IMR-90 (cell line): ENCODE data around the gene CHST2. TPM values are rescaled to one million over a fixed set of nuclear protein-coding genes. Genes with fewer than 3 reads are reported as not detected.

ENCODE experiments used
- ATAC-seq: fragments of 200-7000 bp; cut with Tn5 transposase; 2 replicates; pipeline ENCODE4 v1.9.1; 2020; ENCODE audit warnings: low read depth, mild to moderate bottlenecking, moderate library complexity
- BruUV-seq: library from RNA; stranded (reverse); fragments of 400-500 nt; replicated peaks from 2 replicates; lab custom pipeline; 2021; lab: Mats Ljungman, UMichigan
- CTCF ChIA-PET: fragments of 300-600 bp; formaldehyde crosslinking; extraction: SDS; loops from one replicate; lab custom pipeline; 2021; ENCODE audit warnings: antibody characterized with exemption; lab: Yijun Ruan, JAX
- POLR2A ChIA-PET: fragments of 300-600 bp; sonication (Branson Sonifier 250); formaldehyde crosslinking; loops from one replicate; lab custom pipeline; 2022; ENCODE audit warnings: antibody characterized with exemption; ENCODE audit not compliant: unreplicated experiment; lab: Charles Lee
- DNase-seq: peaks from one replicate; pipeline ENCODE4 v3.0.0; 2013
- H2AFZ ChIP-seq: replicated peaks from 2 replicates; pipeline ENCODE3; 2013; ENCODE audit warnings: low read length, mild to moderate bottlenecking; ENCODE audit not compliant: poor library complexity
- H2AK5ac ChIP-seq: 2 replicates; pipeline ENCODE4 v1.6.1; 2013; ENCODE audit warnings: low read depth, low read length, inconsistent platforms
- H2AK9ac ChIP-seq: replicated peaks from 2 replicates; pipeline ENCODE3; 2013; ENCODE audit warnings: mild to moderate bottlenecking, low read depth, low read length, moderate library complexity; ENCODE audit not compliant: poor library complexity
- H2BK120ac ChIP-seq: 2 replicates; pipeline ENCODE4 v1.6.1; 2013; ENCODE audit warnings: low read depth, low read length, inconsistent platforms
- H2BK15ac ChIP-seq: 3 replicates; pipeline ENCODE4 v1.6.1; 2013; ENCODE audit warnings: low read depth, low read length, inconsistent platforms
- H2BK20ac ChIP-seq: 2 replicates; pipeline ENCODE4 v1.6.1; 2013; ENCODE audit warnings: low read depth, mild to moderate bottlenecking, inconsistent platforms, low read length, moderate library complexity
- H2BK5ac ChIP-seq: 2 replicates; pipeline ENCODE4 v1.6.1; 2013; ENCODE audit warnings: mild to moderate bottlenecking, low read depth, low read length, inconsistent platforms; ENCODE audit not compliant: poor library complexity, severe bottlenecking
- H3K14ac ChIP-seq: replicated peaks from 2 replicates; pipeline ENCODE4 v1.6.1; 2013; ENCODE audit warnings: low read depth, low read length, inconsistent platforms
- H3K18ac ChIP-seq: 2 replicates; pipeline ENCODE4 v1.6.1; 2013; ENCODE audit warnings: low read depth, low read length, control low read depth
- H3K23ac ChIP-seq: 2 replicates; pipeline ENCODE4 v1.6.1; 2013; ENCODE audit warnings: low read depth, low read length, inconsistent platforms
- H3K27ac ChIP-seq: 2 replicates; pipeline ENCODE4 v1.5.1; 2013; ENCODE audit warnings: mild to moderate bottlenecking, control low read depth, low read length; ENCODE audit not compliant: insufficient read depth
- H3K27me3 ChIP-seq: 2 replicates; pipeline ENCODE4 v1.6.1; 2013; ENCODE audit warnings: low read length; ENCODE audit not compliant: control insufficient read depth, insufficient read depth
- H3K36me3 ChIP-seq: 2 replicates; pipeline ENCODE4 v1.6.1; 2013; ENCODE audit warnings: low read length, mixed read lengths; ENCODE audit not compliant: control insufficient read depth, insufficient read depth
- H3K4ac ChIP-seq: 2 replicates; pipeline ENCODE4 v1.6.1; 2013; ENCODE audit warnings: low read depth, low read length, inconsistent platforms
- H3K4me1 ChIP-seq: 2 replicates; pipeline ENCODE4 v1.6.1; 2013; ENCODE audit warnings: low read length, mixed read lengths; ENCODE audit not compliant: control insufficient read depth, insufficient read depth
- H3K4me2 ChIP-seq: 2 replicates; pipeline ENCODE4 v1.6.1; 2013; ENCODE audit warnings: low read depth, mild to moderate bottlenecking, control low read depth, low read length, moderate library complexity
- H3K4me3 ChIP-seq: 2 replicates; pipeline ENCODE4 v1.5.1; 2013; ENCODE audit warnings: low read depth, mild to moderate bottlenecking, control low read depth, low read length, moderate library complexity; ENCODE audit not compliant: insufficient read depth
- H3K56ac ChIP-seq: 2 replicates; pipeline ENCODE4 v1.6.1; 2013; ENCODE audit warnings: low read length, inconsistent platforms; ENCODE audit not compliant: insufficient read depth; ENCODE audit errors: extremely low read depth
- H3K79me1 ChIP-seq, 2 experiments: 2 replicates each; pipeline ENCODE4 v1.6.1; 2013; ENCODE audit warnings: low read length in 2 of 2, inconsistent platforms in 1 of 2, low read depth in 1 of 2
- H3K9ac ChIP-seq: 2 replicates; pipeline ENCODE4 v1.6.1; 2013; ENCODE audit warnings: low read depth, low read length, control low read depth
- H3K9me1 ChIP-seq: 2 replicates; pipeline ENCODE4 v1.6.1; 2013; ENCODE audit warnings: low read length, inconsistent platforms; ENCODE audit not compliant: insufficient read depth
- H3K9me3 ChIP-seq: 2 replicates; pipeline ENCODE4 v1.6.1; 2013; ENCODE audit warnings: low read length; ENCODE audit not compliant: control insufficient read depth, insufficient read depth
- H4K20me1 ChIP-seq: 2 replicates; pipeline ENCODE4 v1.6.1; 2013; ENCODE audit warnings: low read length, inconsistent platforms; ENCODE audit not compliant: insufficient read depth
- H4K5ac ChIP-seq: 2 replicates; pipeline ENCODE4 v1.6.1; 2013; ENCODE audit warnings: mild to moderate bottlenecking, low read depth, low read length, control low read depth
- H4K8ac ChIP-seq, 2 experiments: 2 replicates each; pipeline ENCODE4 v1.6.1; 2013; ENCODE audit warnings: low read depth in 2 of 2, low read length in 2 of 2, control low read depth in 1 of 2, inconsistent platforms in 1 of 2
- H4K91ac ChIP-seq: 2 replicates; pipeline ENCODE4 v1.6.1; 2013; ENCODE audit warnings: low read depth, low read length, inconsistent platforms; ENCODE audit not compliant: insufficient read depth
- BHLHE40 ChIP-seq: fragments of 150-350 bp; IDR thresholded peaks from 2 replicates; pipeline ENCODE4 v1.6.1; 2016; ENCODE audit warnings: mild to moderate bottlenecking, low read depth, low read length
- CEBPB ChIP-seq: IDR thresholded peaks from 2 replicates; pipeline ENCODE4 v1.6.1; 2012; ENCODE audit warnings: low read depth, low read length, improper control_type of control experiment
- CHD1 ChIP-seq: IDR thresholded peaks from 2 replicates; pipeline ENCODE4 v1.6.1; 2012; ENCODE audit warnings: low read depth, low read length, improper control_type of control experiment
- CTCF ChIP-seq: conservative IDR thresholded peaks from 2 replicates; pipeline ENCODE4 v1.5.1; 2012; ENCODE audit warnings: mild to moderate bottlenecking, low read depth, low read length, improper control_type of control experiment
- ELK1 ChIP-seq: fragments of 150-350 bp; IDR thresholded peaks from 2 replicates; pipeline ENCODE4 v1.6.1; 2016; ENCODE audit warnings: low read depth, mild to moderate bottlenecking, low read length, moderate library complexity, borderline replicate concordance
- FOS ChIP-seq: fragments of 150-350 bp; IDR thresholded peaks from 2 replicates; pipeline ENCODE4 v1.6.1; 2016; ENCODE audit warnings: low read depth, low read length
- MAZ ChIP-seq: IDR thresholded peaks from 2 replicates; pipeline ENCODE4 v1.6.1; 2012; ENCODE audit warnings: low read depth, mild to moderate bottlenecking, low read length, improper control_type of control experiment, moderate library complexity, borderline replicate concordance
- MXI1 ChIP-seq: IDR thresholded peaks from 2 replicates; pipeline ENCODE4 v1.6.1; 2012; ENCODE audit warnings: low read depth, mild to moderate bottlenecking, low read length, moderate library complexity, borderline replicate concordance
- NFE2L2 ChIP-seq: fragments of 150-350 bp; IDR thresholded peaks from 2 replicates; pipeline ENCODE4 v1.6.1; 2016; ENCODE audit warnings: low read depth, mild to moderate bottlenecking, low read length
- RFX5 ChIP-seq: IDR thresholded peaks from 2 replicates; pipeline ENCODE4 v1.8.0; 2012; ENCODE audit warnings: low read depth, mild to moderate bottlenecking, low read length, moderate library complexity
- SMC3 ChIP-seq: fragments of 150-350 bp; IDR thresholded peaks from 2 replicates; pipeline ENCODE4 v1.6.1; 2016; ENCODE audit warnings: low read depth, mild to moderate bottlenecking, antibody characterized with exemption, low read length, moderate library complexity
- USF2 ChIP-seq: fragments of 150-350 bp; IDR thresholded peaks from 2 replicates; pipeline ENCODE4 v1.6.1; 2017; ENCODE audit warnings: mild to moderate bottlenecking, antibody characterized with exemption, low read length, low read depth
- WGBS, 2 experiments: methylation state at CpG; one replicate each; pipeline versions ENCODE4 v1.1.5 to v1.1.7; 2013; ENCODE audit warnings: missing lambda C conversion rate in 2 of 2; ENCODE audit not compliant: insufficient read length in 1 of 2; ENCODE audit errors: extremely low coverage in 2 of 2; 5-methylcytosine and 5-hydroxymethylcytosine counted together
- dilution Hi-C: fragments of 300-500 bp; cut with HindIII; formaldehyde crosslinking; loops from one replicate; pipeline ENCODE4 v1.14.3; 2018; ENCODE audit warnings: low sequenced_read_pairs; ENCODE audit not compliant: unreplicated experiment
- in situ Hi-C: fragments of 300-500 bp; cut with MboI; formaldehyde crosslinking; loops from 3 replicates; pipeline ENCODE4 v1.14.3; 2019; ENCODE audit warnings: low sequenced_read_pairs, inconsistent platforms, mixed read lengths
- intact Hi-C: fragments of 100-400 bp; cut with micrococcal nuclease; formaldehyde crosslinking; loops from 2 replicates; pipeline ENCODE4 v1.10.0; 2022
- polyA plus RNA-seq, 3 experiments: library from polyadenylated mRNA; depleted of rRNA; stranded (reverse); fragments of >200 nt; gene quantifications; 2 replicates each; pipeline ENCODE4 v1.2.3, GENCODE V29; 2012; ENCODE audit warnings: low replicate concordance in 1 of 3
- total RNA-seq: library from RNA; depleted of rRNA; stranded (reverse); fragments of >200 nt; gene quantifications from 2 replicates; pipeline ENCODE4 v1.2.3, GENCODE V29; 2012

The CHST2 gene
- total and polyA plus RNA-seq, 2 of the 4 experiments (the other 2 are of a cell fraction), result 0.90 to 1.4 TPM

DNA sequence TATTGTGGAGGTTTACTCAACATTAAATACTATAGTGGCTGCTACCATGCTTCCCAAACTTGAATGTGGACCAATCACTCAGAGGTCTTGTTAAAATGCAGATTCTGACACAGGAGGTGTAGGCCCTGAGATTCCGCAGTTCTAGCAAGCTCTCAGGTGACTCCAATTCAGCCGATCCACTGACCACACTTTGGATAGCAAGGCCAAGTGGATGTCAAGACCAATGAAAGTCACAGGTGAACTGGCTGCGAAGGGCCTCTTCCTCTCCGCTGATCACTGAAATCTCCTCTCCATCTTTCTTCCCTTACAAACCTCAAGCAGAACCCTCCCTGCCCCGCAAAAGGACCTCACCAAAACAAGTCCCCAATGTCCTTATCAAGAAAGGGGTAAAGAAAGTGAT is 9.2 kb upstream of the CHST2 start:
- CTCF ChIA-PET, result no interaction called here

More for the DNA sequence above, 9.2 kb upstream of the CHST2 start:
- Histone ChIP-seq H2AFZ (no peak overlapping the region), H3K27ac (no peak overlapping the region), H3K79me1 (no peaks in the 10 kb centered on the region), H4K8ac (no peak overlapping the region), H4K5ac (no peak overlapping the region), H4K91ac (no peak overlapping the region), H3K9me1 (no peaks in the 10 kb centered on the region), H3K18ac (no peak overlapping the region), H3K4me2 (no peak overlapping the region), H2BK120ac (no peak overlapping the region), H4K20me1 (no peaks in the 10 kb centered on the region), H3K4me1 (no peaks in the 10 kb centered on the region), H3K9me3 (no peaks in the 10 kb centered on the region; the same call in 1 of the 2 replicates), H3K9ac (no peak overlapping the region), H2AK9ac (no peak overlapping the region), H3K4me3 (no peak overlapping the region), H2BK5ac (no peak overlapping the region), H3K56ac (no peak overlapping the region), H3K36me3 (no peaks in the 10 kb centered on the region), H2AK5ac (no peak overlapping the region), H3K4ac (no peak overlapping the region), H3K23ac (no peak overlapping the region), H2BK20ac (no peak overlapping the region), H3K27me3 (peaks cover 10% of the 10 kb centered on the region), H3K14ac (no peak overlapping the region), H2BK15ac (no peak overlapping the region)
- ATAC-seq, result no peak
- DNase-seq, result no peak
- POLR2A ChIA-PET, result no interaction called here
- dilution Hi-C loops (no loop called here), in situ Hi-C loops (no loop called here), intact Hi-C loops (no loop called here)
- TF ChIP-seq RFX5 (no peak), NFE2L2 (no peak), ELK1 (no peak), SMC3 (no peak), CEBPB (no peak), MXI1 (no peak), CTCF (no peak), MAZ (no peak), BHLHE40 (no peak), USF2 (no peak), CHD1 (no peak), FOS (no peak)
- 100% methylated on average over 1 of the region's 5 CpGs; no CpG with 5 or more reads in 1 of the 2 experiments for WGBS, 2 experiments
- BruUV-seq, result no TSS peak
